HCT116 (cell line): ENCODE results near the gene SFXN5.

Source experiments
- ATF3 ChIP-seq: IDR thresholded peaks from 2 replicates; pipeline ENCODE4 v1.6.1; 2012
- ELF1 ChIP-seq: IDR thresholded peaks from 2 replicates; pipeline ENCODE4 v1.6.1; 2012; ENCODE audit warnings: low read depth, borderline replicate concordance
- EZH2 ChIP-seq: fragments of 200-600 bp; sonication (generic); IDR thresholded peaks from 2 replicates; pipeline ENCODE4 v1.6.1; 2017; ENCODE audit warnings: antibody characterized with exemption, mixed run types
- POLR2AphosphoS5 ChIP-seq: IDR thresholded peaks from 2 replicates; pipeline ENCODE4 v1.6.1; 2011; ENCODE audit warnings: mild to moderate bottlenecking, low read depth, low read length, moderate library complexity
- RAD21 ChIP-seq: IDR thresholded peaks from 2 replicates; pipeline ENCODE4 v1.6.1; 2012; ENCODE audit warnings: low read depth, mild to moderate bottlenecking
- SIN3A ChIP-seq: IDR thresholded peaks from 2 replicates; pipeline ENCODE4 v1.6.1; 2012; ENCODE audit warnings: low read depth
- SRF ChIP-seq: IDR thresholded peaks from 2 replicates; pipeline ENCODE4 v1.6.1; 2012; ENCODE audit warnings: low read depth
- ZBTB33 ChIP-seq: IDR thresholded peaks from 2 replicates; pipeline ENCODE4 v1.6.1; 2011; ENCODE audit warnings: mild to moderate bottlenecking, low read length, moderate library complexity; ENCODE audit not compliant: insufficient replicate concordance; ENCODE audit errors: extremely low read depth
- TF ChIP-seq, protein P1 (sequence below), 3 experiments: fragments of 200-600 bp in 1 of 3; sonication (generic) in 1 of 3; IDR thresholded peaks in 2 of 3; conservative IDR thresholded peaks in 1 of 3; 2 replicates each; pipeline ENCODE4 v1.5.1; 2012 to 2017; ENCODE audit warnings: low read depth in 2 of 3, low read length in 2 of 3, antibody characterized with exemption in 1 of 3, borderline replicate concordance in 1 of 3, control low read depth in 1 of 3, mild to moderate bottlenecking in 1 of 3, mixed read lengths in 1 of 3, mixed run types in 1 of 3, moderate library complexity in 1 of 3; ENCODE audit not compliant: insufficient read depth in 1 of 3

DNA sequence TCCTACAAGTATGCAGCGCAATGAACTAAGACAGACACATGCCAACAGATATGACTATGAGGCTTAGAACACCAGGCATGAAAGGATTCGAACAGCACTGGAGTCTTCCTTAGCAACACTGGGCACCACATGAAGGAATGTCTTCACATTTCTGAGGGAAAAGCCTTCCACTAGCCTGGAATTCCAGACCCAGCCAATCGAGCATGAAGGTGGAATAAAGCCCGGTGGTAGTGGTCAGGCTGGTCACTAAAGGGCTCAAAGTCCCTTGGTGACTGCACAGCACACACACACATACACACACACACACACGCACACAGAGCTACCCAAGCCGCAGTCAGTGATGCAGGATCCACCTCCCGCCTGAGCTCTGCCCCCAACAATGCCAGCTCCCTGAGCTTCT is 19.7 kb upstream of the SFXN5 start:
- TF ChIP-seq, protein P1, sequence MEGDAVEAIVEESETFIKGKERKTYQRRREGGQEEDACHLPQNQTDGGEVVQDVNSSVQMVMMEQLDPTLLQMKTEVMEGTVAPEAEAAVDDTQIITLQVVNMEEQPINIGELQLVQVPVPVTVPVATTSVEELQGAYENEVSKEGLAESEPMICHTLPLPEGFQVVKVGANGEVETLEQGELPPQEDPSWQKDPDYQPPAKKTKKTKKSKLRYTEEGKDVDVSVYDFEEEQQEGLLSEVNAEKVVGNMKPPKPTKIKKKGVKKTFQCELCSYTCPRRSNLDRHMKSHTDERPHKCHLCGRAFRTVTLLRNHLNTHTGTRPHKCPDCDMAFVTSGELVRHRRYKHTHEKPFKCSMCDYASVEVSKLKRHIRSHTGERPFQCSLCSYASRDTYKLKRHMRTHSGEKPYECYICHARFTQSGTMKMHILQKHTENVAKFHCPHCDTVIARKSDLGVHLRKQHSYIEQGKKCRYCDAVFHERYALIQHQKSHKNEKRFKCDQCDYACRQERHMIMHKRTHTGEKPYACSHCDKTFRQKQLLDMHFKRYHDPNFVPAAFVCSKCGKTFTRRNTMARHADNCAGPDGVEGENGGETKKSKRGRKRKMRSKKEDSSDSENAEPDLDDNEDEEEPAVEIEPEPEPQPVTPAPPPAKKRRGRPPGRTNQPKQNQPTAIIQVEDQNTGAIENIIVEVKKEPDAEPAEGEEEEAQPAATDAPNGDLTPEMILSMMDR (IDR thresholded peaks at IDR 0.05 in 2 of 3, conservative IDR thresholded peaks at IDR 0.05 in 1 of 3; ENCODE audit: borderline replicate concordance in 1 of 3, insufficient read depth in 1 of 3, low read depth in 2 of 3, low read length in 2 of 3), result no peak
- no peak for TF ChIP-seq ELF1
- TF ChIP-seq POLR2AphosphoS5, result no peak
- no peak for TF ChIP-seq EZH2
- no peak for TF ChIP-seq ZBTB33
- TF ChIP-seq SRF, result no peak
- TF ChIP-seq ATF3, result no peak
- no peak for TF ChIP-seq SIN3A
- TF ChIP-seq RAD21, result no peak
